Measurements from ENCODE around the gene IGF2R. TPM values are rescaled to one million over a fixed set of nuclear protein-coding genes. Genes with fewer than 3 reads are reported as not detected.

IGF2R gene
- total RNA-seq, 4 donors from 2014 or later: 56.6 to 134 (median 108) TPM

DNA sequence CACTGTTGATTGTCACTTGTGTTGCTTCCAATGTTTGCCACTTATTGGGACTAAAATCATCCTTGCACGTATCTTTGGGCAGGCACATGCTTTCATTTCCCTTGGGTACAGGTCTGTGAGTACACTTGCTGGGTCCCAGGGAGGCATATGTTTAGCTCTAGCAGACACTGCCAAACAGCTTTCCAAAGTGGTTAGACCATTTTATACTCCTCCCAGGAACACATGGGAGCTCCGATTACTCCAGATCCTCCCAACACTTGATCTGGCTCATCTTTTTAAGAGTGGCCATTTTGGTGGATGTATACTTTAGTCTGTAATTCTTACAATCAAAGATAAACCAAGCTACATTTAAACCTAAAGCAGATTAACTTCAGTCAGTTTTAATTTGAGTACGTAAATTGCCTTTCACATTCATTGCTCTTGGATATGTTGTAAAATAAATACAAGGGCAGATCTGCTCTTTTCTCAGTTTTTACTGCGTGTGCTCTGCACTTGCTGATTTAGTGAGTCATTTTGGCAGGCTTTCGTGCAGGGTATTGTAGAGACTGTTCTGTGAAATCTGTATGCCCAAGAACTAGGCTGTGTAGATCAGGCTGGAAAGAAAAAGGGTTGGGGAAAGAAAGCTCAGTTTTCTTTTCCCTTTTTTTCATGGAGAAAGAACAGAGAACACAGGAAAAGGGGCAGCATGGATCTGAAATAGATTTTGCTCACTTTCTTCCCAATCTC, 172.3 kb downstream of the IGF2R start:
- DNase-seq (no peak), ATAC-seq (peak in 1 of 2 donors; percentile 53)
- TF ChIP-seq, protein P1, sequence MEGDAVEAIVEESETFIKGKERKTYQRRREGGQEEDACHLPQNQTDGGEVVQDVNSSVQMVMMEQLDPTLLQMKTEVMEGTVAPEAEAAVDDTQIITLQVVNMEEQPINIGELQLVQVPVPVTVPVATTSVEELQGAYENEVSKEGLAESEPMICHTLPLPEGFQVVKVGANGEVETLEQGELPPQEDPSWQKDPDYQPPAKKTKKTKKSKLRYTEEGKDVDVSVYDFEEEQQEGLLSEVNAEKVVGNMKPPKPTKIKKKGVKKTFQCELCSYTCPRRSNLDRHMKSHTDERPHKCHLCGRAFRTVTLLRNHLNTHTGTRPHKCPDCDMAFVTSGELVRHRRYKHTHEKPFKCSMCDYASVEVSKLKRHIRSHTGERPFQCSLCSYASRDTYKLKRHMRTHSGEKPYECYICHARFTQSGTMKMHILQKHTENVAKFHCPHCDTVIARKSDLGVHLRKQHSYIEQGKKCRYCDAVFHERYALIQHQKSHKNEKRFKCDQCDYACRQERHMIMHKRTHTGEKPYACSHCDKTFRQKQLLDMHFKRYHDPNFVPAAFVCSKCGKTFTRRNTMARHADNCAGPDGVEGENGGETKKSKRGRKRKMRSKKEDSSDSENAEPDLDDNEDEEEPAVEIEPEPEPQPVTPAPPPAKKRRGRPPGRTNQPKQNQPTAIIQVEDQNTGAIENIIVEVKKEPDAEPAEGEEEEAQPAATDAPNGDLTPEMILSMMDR (IDR thresholded peaks at IDR 0.05 in 4 of 5, conservative IDR thresholded peaks at IDR 0.05 in 1 of 5): no peak
- TF ChIP-seq POLR2A (IDR thresholded peaks at IDR 0.05): no peak
- intact Hi-C loops (cut with DNase I; ENCODE audit: low total_unique reads) (loop anchor here (10.0 kb wide), 1 partner anchor 134 kb away; no protein-coding TSS in a partner anchor), in situ Hi-C loops (cut with MboI; ENCODE audit: low sequenced_read_pairs in 4 of 4) (loop anchor here (5.0 to 25.0 kb wide), 3 partner anchors 296 to 321 kb away; no protein-coding TSS in a partner anchor)
- Histone ChIP-seq H3K9me3 (no peaks in the 10 kb centered on the region), H3K36me3 (peaks cover 0 to 6% of the 10 kb centered on the region in 2 donors), H3K4me1 (peaks cover 0 to 19% of the 10 kb centered on the region in 2 donors), H3K4me3 (no peak overlapping the region), H3K27ac (peak overlapping the region in 1 of 4 donors; percentile 31), H3K27me3 (no peaks in the 10 kb centered on the region)

DNA sequence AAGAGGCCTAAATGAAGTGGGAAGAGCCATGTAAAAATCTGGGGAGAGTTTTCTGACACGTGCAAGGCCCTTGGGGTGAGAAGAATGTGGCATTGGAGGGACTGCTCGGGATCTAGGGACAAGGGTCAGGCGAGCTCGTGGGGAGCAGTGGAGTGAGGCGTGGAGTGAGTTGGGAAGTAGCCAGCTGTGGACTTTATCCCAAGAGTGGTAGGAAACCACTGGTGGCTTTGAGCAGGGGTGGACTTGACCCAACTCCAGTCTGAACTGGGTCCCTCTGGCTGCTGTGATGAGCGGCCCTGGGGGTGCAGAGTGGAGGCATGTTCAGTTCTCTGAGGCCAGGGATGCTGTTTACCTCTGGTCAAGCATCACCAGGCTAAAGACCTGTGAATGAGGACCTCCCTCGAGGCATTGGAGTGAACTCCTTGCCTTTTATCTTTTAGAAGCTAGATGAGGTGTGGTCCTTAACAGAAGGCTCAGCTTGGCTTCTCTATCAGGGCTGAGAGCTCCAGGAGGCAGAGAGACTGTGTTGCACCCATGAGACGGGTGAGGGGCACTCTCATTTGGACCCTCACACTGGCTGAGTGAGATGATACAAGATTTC, 173.3 kb downstream of the IGF2R start:
- Histone ChIP-seq H3K27ac (no peak overlapping the region), H3K36me3 (peaks cover 0 to 6% of the 10 kb centered on the region in 2 donors), H3K4me3 (no peak overlapping the region), H3K4me1 (peaks cover 0 to 28% of the 10 kb centered on the region in 2 donors), H3K27me3 (no peaks in the 10 kb centered on the region), H3K9me3 (no peaks in the 10 kb centered on the region)
- DNase-seq (no peak), ATAC-seq (no peak)
- in situ Hi-C loops (cut with MboI; ENCODE audit: low sequenced_read_pairs in 4 of 4) (loop anchor here (5.0 to 25.0 kb wide), 3 partner anchors 295 to 320 kb away; no protein-coding TSS in a partner anchor), intact Hi-C loops (cut with DNase I; ENCODE audit: low total_unique reads) (loop anchor here (10.0 kb wide), 1 partner anchor 133 kb away; no protein-coding TSS in a partner anchor)
- TF ChIP-seq, protein P1 (IDR thresholded peaks at IDR 0.05 in 4 of 5, conservative IDR thresholded peaks at IDR 0.05 in 1 of 5): no peak
- no peak for TF ChIP-seq POLR2A (IDR thresholded peaks at IDR 0.05)

DNA sequence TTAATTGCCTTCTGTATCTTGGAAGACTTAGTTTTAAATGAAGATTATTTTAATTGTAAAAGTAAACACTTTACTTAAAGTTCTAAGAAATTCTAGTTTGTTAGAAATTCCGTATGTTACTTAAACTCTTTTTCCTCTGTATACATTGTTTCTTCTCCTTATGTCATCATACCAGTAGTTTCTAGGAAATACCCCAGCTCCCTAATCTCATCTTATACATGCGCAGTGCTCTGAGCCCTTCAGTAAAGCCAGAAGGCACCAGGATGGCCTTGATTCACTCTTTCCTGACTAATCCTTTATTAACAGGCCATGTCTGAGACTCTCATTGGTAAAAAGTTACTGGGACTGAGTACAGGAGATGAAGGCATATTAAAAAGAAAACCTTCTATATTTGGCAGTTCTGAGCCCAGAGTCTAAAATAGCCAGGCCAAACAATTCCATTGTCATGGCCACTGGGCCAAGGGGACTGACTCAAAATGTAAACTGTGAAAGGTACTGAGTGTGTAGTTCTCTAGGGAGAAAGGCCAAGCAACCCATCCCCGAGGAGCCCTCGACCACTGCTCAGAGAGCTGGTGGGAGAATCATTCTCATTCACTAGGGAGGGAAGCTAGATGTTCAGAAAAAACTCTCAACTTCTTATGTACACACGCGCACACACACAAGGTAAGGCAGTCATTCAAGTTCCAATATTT, 177.7 kb downstream of the IGF2R start:
- no peak overlapping the region for H3K4me3 ChIP-seq
- H3K36me3 ChIP-seq: peaks cover 0 to 10% of the 10 kb centered on the region in 2 donors
- in situ Hi-C loops (cut with MboI; ENCODE audit: low sequenced_read_pairs in 4 of 4) (loop anchor here in 3 of 4 donors (25.0 kb wide), 2 partner anchors 291 to 316 kb away; no protein-coding TSS in a partner anchor), intact Hi-C loops (cut with DNase I; ENCODE audit: low total_unique reads) (loop anchor here (10.0 kb wide), 1 partner anchor 128 kb away; no protein-coding TSS in a partner anchor)
- no peaks in the 10 kb centered on the region for H3K27me3 ChIP-seq
- no peak for DNase-seq
- H3K4me1 ChIP-seq: peaks cover 0 to 16% of the 10 kb centered on the region in 2 donors
- no peak for TF ChIP-seq POLR2A (IDR thresholded peaks at IDR 0.05)
- TF ChIP-seq, protein P1 (IDR thresholded peaks at IDR 0.05 in 4 of 5, conservative IDR thresholded peaks at IDR 0.05 in 1 of 5): no peak
- ATAC-seq: peak; percentile 16 to 37
- H3K9me3 ChIP-seq: no peaks in the 10 kb centered on the region
- H3K27ac ChIP-seq: peak overlapping the region; percentile 55 to 87 (median 66)

DNA sequence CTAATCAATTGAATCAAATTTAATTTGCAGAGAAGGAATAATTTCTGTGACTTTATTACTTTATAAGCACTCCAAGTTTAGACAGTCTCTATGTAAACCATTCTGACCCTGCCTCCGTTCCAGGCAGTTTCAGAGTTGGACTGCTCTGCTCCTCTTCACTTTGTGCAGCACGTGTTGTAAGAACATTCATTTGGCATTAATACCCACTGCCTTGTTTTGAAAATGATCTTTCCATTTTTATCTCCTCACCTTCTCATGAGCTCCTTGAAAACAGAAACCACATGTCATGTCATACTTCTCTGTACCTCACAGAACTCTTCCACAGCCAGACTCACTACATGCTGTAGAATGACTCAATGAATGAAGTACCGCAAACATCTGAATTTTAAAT, 178.3 kb downstream of the IGF2R start:
- Histone ChIP-seq H3K27me3 (no peaks in the 10 kb centered on the region), H3K4me3 (no peak overlapping the region), H3K36me3 (peaks cover 0 to 14% of the 10 kb centered on the region in 2 donors), H3K9me3 (no peaks in the 10 kb centered on the region), H3K27ac (peak overlapping the region; percentile 55 to 87 (median 66)), H3K4me1 (peaks cover 0 to 16% of the 10 kb centered on the region in 2 donors)
- DNase-seq (peak; percentile 33 to 37), ATAC-seq (peak; percentile 97 to 99)
- in situ Hi-C loops (cut with MboI; ENCODE audit: low sequenced_read_pairs in 4 of 4) (loop anchor here in 3 of 4 donors (25.0 kb wide), 2 partner anchors 290 to 315 kb away; no protein-coding TSS in a partner anchor), intact Hi-C loops (cut with DNase I; ENCODE audit: low total_unique reads) (loop anchor here (10.0 kb wide), 1 partner anchor 128 kb away; no protein-coding TSS in a partner anchor)
- TF ChIP-seq, protein P1 (IDR thresholded peaks at IDR 0.05 in 4 of 5, conservative IDR thresholded peaks at IDR 0.05 in 1 of 5): no peak
- peak in 1 of 2 donors; percentile 55 for TF ChIP-seq POLR2A (IDR thresholded peaks at IDR 0.05)

All from gastrocnemius medialis (tissue), 4 donors.